GM21447 (cell line): ENCODE results near the gene IGHMBP2.

Experiments used
- ATAC-seq: cut with Tn5 transposase; IDR thresholded peaks from one replicate; pipeline ENCODE4 v1.9.1; 2021; ENCODE audit not compliant: unreplicated experiment

The IGHMBP2 gene

DNA sequence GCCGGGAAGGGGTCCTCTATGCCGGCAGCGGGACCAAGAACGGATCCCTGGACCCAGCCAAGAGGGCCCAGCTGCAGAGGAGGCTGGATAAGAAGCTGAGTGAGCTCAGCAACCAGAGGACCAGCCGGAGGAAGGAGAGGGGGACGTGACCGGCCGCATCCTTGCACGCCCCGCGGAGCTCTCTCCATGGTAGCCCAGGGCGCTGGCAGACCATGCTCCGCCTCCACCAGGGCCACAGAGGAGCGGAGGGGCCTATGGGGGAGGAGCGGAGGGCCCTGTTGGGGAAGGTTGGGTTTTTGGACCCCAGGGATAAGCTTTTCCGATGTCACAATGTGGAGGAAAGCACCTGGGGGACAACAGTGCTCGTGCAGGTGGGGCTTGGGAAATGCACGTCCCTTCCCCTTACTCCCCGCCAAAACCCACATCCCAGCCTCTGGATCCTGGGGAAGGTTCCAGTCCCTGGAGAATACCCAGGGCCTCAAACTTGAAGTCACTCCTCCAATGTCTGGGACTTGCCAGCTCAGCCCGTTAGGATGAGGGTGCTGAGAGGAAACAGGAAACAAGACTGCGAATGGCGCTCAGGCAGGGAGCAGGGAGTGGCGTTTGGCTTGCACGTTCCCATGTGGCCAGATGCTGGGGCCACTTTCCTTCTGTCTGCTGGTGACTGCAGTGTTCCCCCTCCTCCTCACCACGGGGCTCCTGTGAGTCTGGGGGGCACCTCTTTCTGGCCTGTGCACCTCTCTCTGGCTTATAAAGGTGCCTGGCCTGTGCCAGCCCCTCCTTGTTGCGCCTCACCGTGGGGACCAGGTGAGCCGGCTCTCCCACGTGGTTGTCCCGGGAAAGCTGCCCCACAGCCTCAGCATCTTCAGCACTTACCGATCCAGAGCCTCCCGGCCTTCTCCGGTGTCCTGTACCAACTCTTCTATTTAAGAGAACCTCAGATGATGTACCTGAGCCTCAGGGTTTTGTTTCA is 36.2 kb downstream of the IGHMBP2 start:
- no peak for ATAC-seq

DNA sequence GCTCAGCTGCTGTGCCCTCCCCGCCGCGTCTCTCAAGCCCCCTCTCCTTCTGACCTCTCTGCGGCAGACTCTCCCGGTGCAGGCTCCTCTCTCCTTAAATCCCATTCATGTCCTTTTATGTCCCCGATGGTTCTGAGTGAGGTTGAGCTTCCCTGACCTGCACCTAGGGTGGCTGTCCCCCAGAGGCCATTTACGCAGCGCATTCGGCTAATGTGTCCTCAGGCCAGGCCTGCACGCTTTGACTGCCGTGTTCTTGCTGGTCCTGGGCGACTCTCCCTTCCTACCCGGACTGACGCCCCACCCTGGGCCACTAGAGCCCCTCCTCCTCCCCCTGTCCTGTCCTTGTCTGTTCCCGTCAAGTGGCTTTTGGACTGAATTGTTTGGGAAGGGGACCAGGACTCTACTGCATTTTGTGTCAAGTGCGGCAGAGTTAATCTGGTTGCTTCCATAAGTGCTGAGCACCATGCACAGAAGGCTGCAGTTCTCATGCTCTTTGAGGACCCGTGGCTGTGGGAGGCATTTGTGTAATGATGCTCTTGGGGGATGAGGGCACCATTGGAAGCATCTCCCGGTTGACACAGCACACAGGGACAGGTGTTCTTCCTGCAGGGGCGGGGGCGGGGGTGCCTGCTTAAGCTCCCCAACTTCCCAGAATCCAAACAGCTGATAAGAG is 37.1 kb downstream of the IGHMBP2 start:
- ATAC-seq: no peak

DNA sequence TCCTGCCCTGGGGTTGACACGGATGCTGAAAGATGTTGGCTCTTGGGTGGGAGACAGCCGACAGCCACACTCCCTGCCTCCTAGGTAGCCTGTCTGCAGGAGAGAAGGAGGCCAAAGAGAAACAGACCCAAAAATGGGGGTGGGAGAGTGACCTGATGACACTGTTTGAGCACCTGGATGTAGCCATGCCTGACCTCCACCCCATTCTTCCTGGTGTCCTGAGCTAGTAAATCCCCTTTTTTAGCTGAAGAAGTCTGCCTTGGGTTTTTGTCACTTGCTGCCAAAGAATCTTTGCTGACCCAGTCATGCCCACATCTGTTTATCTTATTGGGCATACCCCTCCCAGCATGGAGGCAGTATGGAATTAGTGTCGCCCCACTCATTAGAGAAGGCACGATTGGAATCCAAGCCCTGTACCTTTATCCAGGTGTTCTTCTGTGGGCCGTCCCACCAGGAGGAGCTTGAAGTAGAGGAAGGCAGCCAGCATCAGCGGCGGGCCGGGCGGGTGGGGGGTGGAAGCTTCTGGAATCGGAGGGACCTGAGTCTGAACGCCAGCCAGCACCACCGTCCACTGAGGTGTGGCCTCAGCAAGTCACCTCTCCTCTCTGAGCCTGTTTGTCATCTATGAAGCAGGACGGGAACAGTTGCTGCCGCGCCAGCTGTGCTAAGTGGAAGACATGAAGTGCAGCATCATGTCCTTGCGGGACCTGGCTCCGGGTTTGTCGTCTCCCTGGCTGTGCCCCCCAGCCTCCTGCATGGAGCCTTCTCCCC is 37.8 kb downstream of the IGHMBP2 start:
- no peak for ATAC-seq

DNA sequence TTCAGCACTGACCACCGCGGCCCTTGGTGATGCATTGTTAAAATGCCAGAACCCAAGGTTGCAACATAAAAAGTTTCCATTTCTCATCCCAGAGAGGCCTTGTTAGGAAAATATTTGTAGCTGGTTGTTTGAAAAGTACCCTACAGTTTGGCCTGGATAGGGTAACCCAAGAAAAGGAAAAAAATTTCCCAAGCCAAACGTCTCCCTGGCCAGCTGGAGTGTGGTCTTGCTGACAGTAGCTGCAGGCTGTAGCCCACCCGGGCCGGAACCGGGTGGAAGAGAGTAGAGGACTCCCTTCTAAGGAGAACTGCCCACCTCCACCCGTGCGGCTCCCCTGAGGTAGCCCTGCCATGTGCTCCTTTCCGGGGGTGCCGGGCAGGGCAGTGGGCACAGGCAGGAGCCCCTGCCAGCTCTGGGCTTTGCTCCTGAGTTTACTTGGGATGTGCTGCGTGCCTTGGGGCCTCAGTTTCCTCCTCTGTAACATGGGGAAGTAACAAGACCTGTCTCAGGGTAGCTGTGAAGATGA is 38.5 kb downstream of the IGHMBP2 start:
- ATAC-seq: no peak

DNA sequence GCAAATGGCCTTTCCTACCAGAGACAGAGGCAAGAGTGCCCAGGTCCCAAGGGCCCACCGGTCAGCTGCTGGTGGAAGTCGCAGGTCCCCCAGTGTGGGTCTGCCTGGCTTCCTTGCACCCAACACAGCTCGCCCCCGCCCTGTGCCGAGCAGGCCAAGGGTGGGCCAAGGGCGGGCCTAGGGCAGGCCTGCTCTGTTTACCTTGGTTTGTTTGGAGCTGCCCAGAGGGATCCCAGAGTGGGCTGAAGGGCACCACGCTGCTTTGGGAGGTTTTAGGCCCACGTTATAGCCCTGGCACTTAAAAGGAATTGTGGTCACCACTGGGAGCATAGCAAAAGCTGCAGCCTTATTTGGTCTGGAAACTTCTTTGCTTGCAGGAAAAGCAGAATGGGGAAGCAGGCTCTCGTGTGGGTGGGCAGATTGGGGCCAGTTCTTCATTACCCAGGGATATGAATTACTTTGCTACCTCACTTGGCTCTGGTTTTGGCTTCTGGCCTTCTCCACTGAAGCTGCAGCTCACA is 39.1 kb downstream of the IGHMBP2 start:
- no peak for ATAC-seq

DNA sequence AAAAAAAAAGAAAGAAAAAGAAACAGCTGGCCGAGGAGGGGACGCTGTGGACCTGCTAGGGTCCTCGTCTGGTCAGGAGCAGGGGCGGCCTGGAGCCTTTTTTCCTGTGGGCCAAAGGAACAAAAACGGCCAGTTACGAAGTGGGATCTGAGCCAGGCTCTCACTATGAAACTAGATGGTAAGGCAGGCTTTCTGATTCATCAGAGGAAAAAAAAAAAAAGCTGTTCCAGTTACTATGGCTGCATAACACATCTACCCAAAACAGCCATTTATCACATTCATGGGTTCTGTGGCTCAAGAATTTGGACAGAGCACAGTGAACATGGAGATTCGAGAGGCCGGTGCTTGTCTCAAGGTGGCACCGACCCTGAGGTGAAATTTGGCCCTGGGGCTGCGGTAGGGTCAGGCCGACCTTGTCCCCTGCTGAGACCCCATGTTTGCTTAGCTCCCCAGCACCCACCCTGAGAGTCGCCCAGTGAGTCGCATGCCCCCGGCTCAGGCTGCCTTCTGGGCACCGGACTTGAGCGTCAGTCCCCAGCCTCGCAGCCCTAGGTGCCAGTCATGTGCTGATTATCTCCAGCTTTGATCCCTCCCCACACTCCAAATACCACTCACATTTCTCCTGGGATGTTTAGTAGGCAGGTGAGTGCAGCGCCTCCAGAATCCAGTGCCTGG is 42.9 kb downstream of the IGHMBP2 start:
- no peak for ATAC-seq

DNA sequence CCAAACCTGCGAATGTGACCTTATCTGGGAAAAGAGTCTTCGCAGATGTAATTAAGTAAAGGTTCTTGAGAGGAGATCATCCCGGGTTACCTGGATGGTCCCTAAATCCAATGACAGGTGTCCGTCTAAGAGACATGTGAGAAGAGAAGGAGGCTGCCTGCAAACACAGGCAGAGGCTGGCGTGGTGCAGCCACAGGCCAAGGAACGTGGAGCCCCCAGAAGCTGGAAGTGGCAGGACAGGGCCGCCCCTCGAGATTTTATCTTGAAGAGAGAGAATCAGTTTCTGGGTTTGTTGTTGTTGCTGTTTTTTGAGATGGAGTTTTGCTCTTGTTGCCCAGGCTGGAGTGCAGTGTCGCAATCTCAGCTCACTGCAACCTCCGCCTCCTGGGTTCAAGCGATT is 43.5 kb downstream of the IGHMBP2 start:
- ATAC-seq: no peak

DNA sequence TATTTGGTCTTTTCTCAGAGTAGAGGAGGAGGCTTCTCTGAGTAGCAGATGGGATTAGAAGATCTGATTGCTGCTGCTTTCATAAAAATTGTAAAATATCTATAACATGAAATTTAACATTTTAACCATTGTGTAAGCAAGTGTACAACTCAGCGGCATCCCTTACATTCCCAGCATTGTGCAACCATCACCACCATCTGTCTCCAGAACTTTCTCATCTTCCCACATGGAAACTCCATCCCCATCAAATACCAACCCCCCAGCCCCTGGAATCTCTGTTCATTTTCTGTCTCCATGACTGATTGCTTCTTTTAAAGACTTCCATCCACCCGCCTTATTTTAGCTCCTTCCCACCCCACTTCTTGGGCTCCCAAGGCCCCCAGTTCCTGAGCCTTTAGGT is 44.8 kb downstream of the IGHMBP2 start:
- ATAC-seq: no peak

DNA sequence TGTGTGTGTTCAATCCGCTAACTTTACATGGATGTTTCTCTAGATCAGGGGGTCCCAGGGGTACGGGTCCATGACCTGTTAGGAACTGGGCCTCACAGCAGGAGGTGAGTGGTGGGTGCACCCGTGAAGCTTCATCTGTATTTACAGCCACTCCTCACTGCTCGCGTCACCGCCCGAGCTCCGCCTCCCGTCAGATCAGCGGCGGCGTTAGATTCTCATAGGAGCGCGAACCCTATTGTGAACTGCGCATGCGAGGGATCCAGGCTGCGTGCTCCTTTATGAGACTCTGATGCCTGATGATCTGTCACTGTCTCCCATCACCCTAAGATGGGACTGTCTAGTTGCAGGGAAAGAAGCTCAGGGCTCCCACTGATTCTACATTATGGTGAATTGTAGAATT is 45.2 kb downstream of the IGHMBP2 start:
- ATAC-seq: no peak

DNA sequence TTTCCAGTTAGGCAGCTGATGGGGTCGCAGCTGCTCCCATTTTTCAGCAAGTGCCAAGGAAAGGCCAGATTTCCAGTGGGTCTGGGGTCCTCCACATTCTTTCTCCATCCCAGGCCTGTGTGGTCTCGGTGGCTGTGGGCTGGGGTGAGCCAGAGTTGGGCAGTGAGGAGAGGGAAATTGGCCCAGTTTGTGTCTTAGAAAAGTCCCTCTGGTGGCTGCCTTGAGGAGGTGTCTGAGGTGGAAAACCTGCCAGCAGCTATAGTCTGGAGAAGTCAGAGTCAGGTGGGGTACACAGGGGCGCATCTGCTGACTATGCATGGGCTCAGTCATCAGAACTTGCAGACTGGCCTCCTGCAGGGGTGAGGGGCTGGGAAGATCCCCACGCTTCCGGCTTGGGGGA is 46.6 kb downstream of the IGHMBP2 start:
- no peak for ATAC-seq

DNA sequence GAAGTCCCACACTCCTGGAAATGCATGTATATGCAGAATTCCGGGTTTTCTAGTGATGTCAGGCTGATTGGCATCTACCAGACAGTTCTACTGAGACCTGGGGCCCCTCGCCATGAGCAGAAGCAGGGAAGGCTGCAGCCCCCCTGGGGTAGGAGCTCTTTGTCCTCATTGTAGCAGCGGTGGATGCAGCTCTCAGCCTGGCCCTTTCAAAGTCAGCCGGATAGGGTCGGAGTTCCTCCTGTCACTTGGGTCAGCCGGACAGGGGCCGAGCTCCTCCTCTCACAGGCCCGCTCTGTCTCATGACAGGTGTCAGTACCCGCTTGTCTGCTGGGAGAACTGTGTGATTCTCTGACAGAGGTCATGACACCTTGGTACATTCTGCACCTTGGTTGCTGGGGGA is 47.1 kb downstream of the IGHMBP2 start:
- ATAC-seq: no peak

DNA sequence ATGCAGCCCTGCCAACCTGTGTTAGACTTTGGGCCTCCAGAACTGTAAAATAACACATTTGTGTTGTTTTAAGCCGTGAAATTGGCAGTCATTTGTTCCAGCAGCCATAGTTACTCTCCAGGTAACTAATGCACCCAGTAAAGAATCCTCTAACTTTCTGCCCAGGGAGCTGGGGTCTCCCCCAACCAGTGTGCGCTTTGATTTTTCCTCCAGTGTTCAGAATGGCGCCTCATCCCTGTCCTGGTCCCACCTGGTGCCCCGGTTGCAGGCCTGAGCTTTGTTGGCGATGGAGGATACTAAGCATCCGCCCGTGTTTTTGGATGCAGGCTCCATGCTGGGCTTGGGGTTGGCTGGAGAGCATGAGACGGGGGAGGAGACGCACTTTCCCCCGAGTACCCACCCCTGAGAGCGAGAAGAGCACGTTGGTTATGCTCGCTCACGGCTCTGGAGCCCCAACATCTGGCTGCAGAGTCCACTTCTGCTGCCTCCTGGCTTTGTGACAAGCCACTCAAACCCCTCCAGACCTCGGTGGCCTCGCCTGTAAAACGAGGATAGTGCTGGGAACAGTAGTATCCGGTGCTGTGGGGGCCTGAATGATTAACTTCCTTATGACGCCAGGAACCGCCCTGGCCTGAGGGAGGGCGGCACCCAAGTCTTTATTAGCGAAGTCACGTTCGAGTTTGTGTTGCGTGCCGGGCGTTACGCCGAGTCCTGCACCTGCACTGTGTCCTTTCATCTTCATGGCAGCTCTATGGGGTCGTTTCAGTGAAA is 51.3 kb downstream of the IGHMBP2 start:
- no peak for ATAC-seq

DNA sequence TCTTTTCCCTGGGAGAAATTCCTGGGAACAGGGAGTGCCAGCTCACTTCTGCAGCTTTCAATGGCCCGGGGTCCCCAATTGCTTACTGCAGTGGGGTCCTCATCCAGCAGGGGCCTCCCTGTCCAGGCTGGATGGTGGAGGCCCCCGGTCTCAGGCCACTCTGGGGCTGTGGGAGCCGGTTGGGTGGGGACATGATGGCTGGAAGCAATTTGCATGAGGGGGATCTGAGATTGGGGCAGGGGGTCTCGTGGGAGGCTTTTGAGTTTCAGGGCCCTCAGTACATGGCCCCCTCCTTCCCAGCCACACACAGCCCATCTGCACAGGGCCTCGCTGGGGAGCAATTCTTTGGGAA is 51.9 kb downstream of the IGHMBP2 start:
- no peak for ATAC-seq

DNA sequence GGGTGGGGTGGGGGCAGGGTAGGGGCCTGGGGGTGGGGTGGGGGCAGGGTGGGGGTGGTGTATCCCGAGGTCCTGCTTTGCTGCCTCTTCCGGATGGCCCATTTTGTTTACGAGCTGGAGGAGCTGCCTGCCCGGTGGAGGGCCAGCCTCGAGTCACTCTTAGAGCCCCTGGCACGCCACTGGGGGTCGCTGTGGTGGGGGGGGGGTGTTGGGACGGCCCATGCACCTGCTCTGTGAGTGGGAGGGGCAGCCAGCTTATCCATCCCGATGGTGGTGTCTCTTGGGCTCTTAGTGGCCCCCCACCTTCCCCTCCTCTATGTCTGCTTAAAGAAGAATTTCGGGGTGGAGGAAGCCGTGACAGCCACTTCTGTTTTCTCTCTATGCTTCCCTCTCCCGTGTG is 52.5 kb downstream of the IGHMBP2 start:
- ATAC-seq: no peak

DNA sequence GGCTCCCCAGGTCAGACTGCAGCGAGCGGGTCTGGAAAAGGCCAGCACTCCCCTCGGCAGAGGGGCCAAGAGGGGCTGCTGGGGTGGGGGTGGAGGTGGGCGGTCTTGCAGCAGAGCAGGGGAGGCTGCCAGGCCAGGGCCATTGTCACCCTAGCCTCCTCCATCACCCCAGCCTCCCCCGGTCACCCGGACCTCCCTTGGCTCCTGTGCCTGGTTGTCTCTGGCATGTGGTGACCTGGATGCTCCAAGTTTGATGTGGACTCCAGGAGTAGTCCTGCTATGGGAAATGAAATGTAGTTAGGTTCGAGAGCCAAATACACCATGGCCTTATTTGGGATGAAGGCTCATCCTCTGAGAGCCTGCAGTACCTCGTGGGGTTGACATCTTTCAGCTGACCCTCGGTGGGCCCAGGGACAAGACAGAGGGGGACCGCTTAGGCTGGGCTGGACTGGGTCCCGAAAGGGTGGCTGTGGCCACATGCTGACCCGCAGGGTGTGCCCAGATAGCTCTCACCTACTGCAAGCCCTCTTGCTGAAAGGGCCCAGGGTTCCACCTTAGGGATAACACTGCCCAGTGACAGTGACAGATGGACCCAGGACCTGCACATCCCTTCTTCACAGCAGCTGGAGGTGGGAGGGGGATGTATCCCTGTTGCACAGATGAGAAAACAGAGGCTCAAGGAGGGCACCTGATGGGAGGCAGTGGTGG is 53.0 kb downstream of the IGHMBP2 start:
- ATAC-seq: no peak

DNA sequence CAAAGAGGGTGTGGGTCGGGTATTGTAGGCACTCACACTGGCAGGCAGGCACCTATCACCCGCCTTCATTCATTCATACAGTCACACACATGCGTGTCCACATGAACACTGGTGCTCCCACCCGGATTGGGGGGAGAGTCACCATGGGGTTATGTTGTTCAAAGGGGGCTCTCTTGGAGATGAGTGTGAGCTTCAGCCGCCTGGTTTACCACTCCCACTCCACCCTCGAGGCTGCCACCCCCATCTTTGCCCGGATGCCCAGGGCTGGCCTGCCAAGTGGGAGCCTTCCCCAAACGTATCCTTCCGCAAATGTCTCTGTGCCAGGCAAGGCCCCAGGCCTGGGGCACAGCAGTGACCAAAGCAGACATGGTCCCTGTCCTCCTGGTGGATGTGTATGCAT is 54.5 kb downstream of the IGHMBP2 start:
- ATAC-seq: no peak

DNA sequence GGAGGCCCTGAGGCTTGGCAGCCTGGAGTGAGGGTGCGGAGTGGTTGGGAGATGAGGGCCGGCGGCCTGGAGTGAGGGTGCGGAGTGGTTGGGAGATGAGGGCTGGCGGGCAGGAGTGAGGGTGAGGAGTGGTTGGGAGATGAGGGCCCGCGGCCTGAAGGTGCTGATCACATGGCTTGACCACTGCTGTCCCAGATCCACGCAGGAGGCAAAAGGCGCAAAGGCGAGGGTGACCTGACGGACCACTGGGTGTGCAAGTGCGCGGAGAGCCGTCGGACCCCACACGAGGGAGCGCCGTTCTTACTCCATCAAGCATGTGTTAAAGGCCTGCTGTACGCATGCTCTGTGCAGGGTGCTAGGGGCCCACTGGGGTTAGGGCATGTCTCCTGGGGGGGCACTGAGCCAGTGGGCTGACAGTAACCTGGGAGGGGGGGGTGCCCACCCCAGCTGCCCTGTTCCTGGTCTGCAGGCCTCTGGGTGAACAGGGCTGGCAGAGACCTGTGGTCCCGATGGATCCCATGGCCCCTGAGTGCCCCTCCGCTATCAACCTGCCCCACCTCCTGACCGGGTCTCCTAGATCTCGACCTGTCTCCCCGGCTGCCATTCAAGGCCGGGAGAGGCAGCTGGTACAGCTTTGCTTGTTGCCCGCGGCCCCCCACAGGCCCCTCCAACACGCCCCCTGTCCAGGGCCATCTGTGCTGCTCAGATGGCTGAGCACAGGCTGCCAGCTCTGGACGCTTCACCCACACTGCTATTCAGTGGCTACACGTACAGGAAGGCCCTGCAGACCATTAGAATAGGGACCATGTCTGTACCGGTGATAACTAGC is 56.0 kb downstream of the IGHMBP2 start:
- ATAC-seq: no peak

DNA sequence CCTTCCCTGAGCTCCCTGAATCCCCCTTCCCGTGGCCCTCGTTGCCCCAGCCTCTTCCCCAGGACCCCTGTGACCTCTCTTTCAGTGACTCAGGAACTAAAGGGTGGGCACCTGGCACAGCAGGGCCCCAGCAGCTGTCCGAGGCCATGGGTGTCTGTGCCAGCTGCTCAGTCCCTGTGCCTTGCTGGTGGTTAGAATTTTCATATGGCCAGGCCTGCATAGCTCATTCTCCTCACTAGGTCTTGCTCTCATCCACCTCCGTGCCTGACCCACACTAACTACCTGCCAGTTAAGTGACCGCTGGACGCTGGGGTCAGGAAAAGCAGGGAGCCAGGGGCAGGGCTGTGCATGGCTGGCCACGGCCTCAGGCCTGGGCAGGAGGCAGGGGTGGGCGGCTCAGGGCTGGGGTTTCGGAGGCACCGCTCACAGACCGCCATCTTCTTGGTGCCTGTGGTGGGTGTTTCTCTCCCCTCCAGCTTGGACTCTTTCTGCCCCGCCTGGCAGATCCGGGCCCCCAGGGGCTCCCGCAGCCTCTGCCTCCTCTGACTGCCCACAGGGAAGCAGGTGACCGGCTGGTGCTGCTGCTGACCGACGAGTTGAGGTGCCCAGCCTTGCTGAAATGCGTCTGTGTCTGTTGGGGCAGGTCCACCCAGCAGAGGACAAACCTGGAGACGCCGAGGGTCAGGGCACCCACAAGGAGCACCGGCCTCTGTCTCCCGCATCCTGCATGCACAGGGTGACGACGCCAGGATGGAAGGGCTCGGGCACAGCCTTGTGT is 56.8 kb downstream of the IGHMBP2 start:
- ATAC-seq: no peak
